RWPE2 (cell line): ENCODE measurements around the gene SPEN.

Experiments used
- ATAC-seq: fragments of 200-7000 bp; cut with Tn5 transposase; 3 replicates; pipeline ENCODE4 v1.9.1; 2021; ENCODE audit warnings: low read depth
- DNase-seq: peaks from one replicate; pipeline ENCODE4 v3.0.0-alpha.2; 2020; ENCODE audit warnings: low spot score
- H3K27ac ChIP-seq: fragments of 450-650 bp; 2 replicates; pipeline ENCODE4 v1.5.1; 2017; ENCODE audit warnings: mild to moderate bottlenecking; ENCODE audit not compliant: poor library complexity, severe bottlenecking
- H3K27me3 ChIP-seq: fragments of 250-450 bp; sonication (Bioruptor Pico); 2 replicates; pipeline ENCODE4 v1.5.1; 2021; ENCODE audit warnings: mild to moderate bottlenecking, moderate library complexity; ENCODE audit not compliant: insufficient read depth, poor library complexity, severe bottlenecking
- H3K36me3 ChIP-seq: fragments of 250-450 bp; sonication (Bioruptor Pico); 2 replicates; pipeline ENCODE4 v1.5.1; 2020; ENCODE audit warnings: low read depth, mild to moderate bottlenecking, moderate library complexity
- H3K4me1 ChIP-seq: fragments of 250-450 bp; sonication (Bioruptor Pico); 2 replicates; pipeline ENCODE4 v1.5.1; 2021; ENCODE audit warnings: mild to moderate bottlenecking, moderate library complexity; ENCODE audit not compliant: insufficient read depth, poor library complexity, severe bottlenecking
- H3K4me3 ChIP-seq: fragments of 250-450 bp; sonication (Bioruptor Pico); 2 replicates; pipeline ENCODE4 v1.5.1; 2021; ENCODE audit warnings: mild to moderate bottlenecking, moderate library complexity; ENCODE audit not compliant: severe bottlenecking
- H3K9me3 ChIP-seq: fragments of 250-450 bp; sonication (Bioruptor Pico); 2 replicates; pipeline ENCODE4 v1.5.1; 2021; ENCODE audit warnings: mild to moderate bottlenecking, moderate library complexity; ENCODE audit not compliant: severe bottlenecking
- CTCF ChIP-seq: fragments of 450-650 bp; IDR thresholded peaks from one replicate; pipeline ENCODE4 v1.5.1; 2017; ENCODE audit warnings: mild to moderate bottlenecking, moderate library complexity; ENCODE audit not compliant: poor library complexity, severe bottlenecking

SPEN gene

GRCh38 chr1:15981679-15982078, 134.2 kb downstream of the SPEN start:
- Histone ChIP-seq H3K9me3 (peaks cover 4% of the 10 kb centered on the region), H3K4me1 (no peaks in the 10 kb centered on the region), H3K27ac (no peak overlapping the region), H3K4me3 (no peak overlapping the region), H3K36me3 (no peaks in the 10 kb centered on the region), H3K27me3 (no peaks in the 10 kb centered on the region)
- ATAC-seq (no peak), DNase-seq (no peak)
- TF ChIP-seq CTCF, result no peak

- H3K27ac ChIP-seq, result no peak overlapping the region
- TF ChIP-seq CTCF, result no peak
- ATAC-seq, result no peak
These were observed 135.8 kb downstream of the SPEN start for GRCh38 chr1:15983275-15983674.

GRCh38 chr1:15985611-15986297, 138.2 kb downstream of the SPEN start:
- ATAC-seq, result peak; percentile 66
- Histone ChIP-seq H3K4me3 (no peak overlapping the region), H3K36me3 (no peaks in the 10 kb centered on the region), H3K4me1 (no peaks in the 10 kb centered on the region), H3K27me3 (no peaks in the 10 kb centered on the region), H3K9me3 (peaks cover 4% of the 10 kb centered on the region), H3K27ac (no peak overlapping the region)
- DNase-seq, result no peak
- TF ChIP-seq CTCF, result no peak

More at GRCh38 chr1:15983275-15983674, 135.8 kb downstream of the SPEN start:
- Histone ChIP-seq H3K4me3 (no peak overlapping the region), H3K4me1 (no peaks in the 10 kb centered on the region), H3K36me3 (no peaks in the 10 kb centered on the region), H3K27me3 (no peaks in the 10 kb centered on the region), H3K9me3 (peaks cover 4% of the 10 kb centered on the region)
- no peak for DNase-seq

GRCh38 chr1:15988856-15989736, 141.6 kb downstream of the SPEN start:
- no peaks in the 10 kb centered on the region for H3K36me3 ChIP-seq
- TF ChIP-seq CTCF, result no peak
- ATAC-seq (no peak), DNase-seq (no peak)
- H3K9me3 ChIP-seq, result no peaks in the 10 kb centered on the region
- no peaks in the 10 kb centered on the region for H3K4me1 ChIP-seq
- no peaks in the 10 kb centered on the region for H3K27me3 ChIP-seq
- no peak overlapping the region for H3K27ac ChIP-seq
- no peak overlapping the region for H3K4me3 ChIP-seq
